GM19240 (cell line): ENCODE results near the gene BLVRB.
A peak's percentile ranks its signal among the peaks of the same experiment; 100 is the strongest.
"Not testable (repeated sequence)": the region's sequence is repeated elsewhere in the genome, so short reads cannot be mapped to it uniquely, and the experiment has no call there.

Source experiments
- DNase-seq: peaks from one replicate; pipeline ENCODE4 v3.0.0; 2011; ENCODE audit warnings: low spot score; ENCODE audit not compliant: insufficient read length

Gene BLVRB

GRCh38 chr19:40452016-40452415 lies 13.5 kb downstream of the BLVRB start:
- no peak for DNase-seq

GRCh38 chr19:40450664-40451063 lies 14.9 kb downstream of the BLVRB start:
- DNase-seq, result no peak

- DNase-seq, result no peak
These were observed 16.0 kb downstream of the BLVRB start for GRCh38 chr19:40449506-40449905.

- DNase-seq, result no peak
These were observed 19.2 kb downstream of the BLVRB start for GRCh38 chr19:40446263-40446784.

GRCh38 chr19:40445780-40446262 lies 19.7 kb downstream of the BLVRB start:
- DNase-seq, result no peak

GRCh38 chr19:40444825-40445312 lies 20.7 kb downstream of the BLVRB start:
- no peak for DNase-seq

GRCh38 chr19:40444000-40444824 lies 21.3 kb downstream of the BLVRB start, which contains the start of gene SERTAD3:
Gene SERTAD3 (minus strand): TSS chr19:40444335. CDS start chr19:40442080, 2,255 bp downstream.
- peak; percentile 89 for DNase-seq

GRCh38 chr19:40443131-40443999 lies 22.2 kb downstream of the BLVRB start:
- DNase-seq, result peak; percentile 92

GRCh38 chr19:40442328-40443130 lies 23.0 kb downstream of the BLVRB start:
- no peak for DNase-seq

GRCh38 chr19:40441719-40442253 lies 23.8 kb downstream of the BLVRB start:
- no peak for DNase-seq

GRCh38 chr19:40438284-40438683 lies 27.3 kb downstream of the BLVRB start:
- no peak for DNase-seq

- no peak for DNase-seq
These were observed 31.9 kb downstream of the BLVRB start for GRCh38 chr19:40433391-40434216.

GRCh38 chr19:40432760-40433159 lies 32.8 kb downstream of the BLVRB start:
- not testable (repeated sequence) for DNase-seq

- DNase-seq, result no peak
These were observed 33.8 kb downstream of the BLVRB start for GRCh38 chr19:40431698-40432097.

GRCh38 chr19:40430242-40430641 lies 35.3 kb downstream of the BLVRB start:
- not testable (repeated sequence) for DNase-seq

GRCh38 chr19:40428197-40428596 lies 37.3 kb downstream of the BLVRB start:
- not testable (repeated sequence) for DNase-seq

GRCh38 chr19:40425450-40426287 lies 39.9 kb downstream of the BLVRB start, which contains the start of gene SERTAD1:
Gene SERTAD1 (minus strand): TSS chr19:40425992. CDS start chr19:40423546, 2,446 bp downstream.
- peak; percentile 98 for DNase-seq

GRCh38 chr19:40424637-40425449 lies 40.7 kb downstream of the BLVRB start:
- DNase-seq, result no peak
